Endodermal cell (in vitro differentiated cells): Measurements from ENCODE around the gene CCT8. TPM values are rescaled to one million over a fixed set of nuclear protein-coding genes. Genes with fewer than 3 reads are reported as not detected.

Experiments used
- DNase-seq: peaks from one replicate; pipeline ENCODE4 v3.0.0-alpha.2; 2017
- H3K27ac ChIP-seq: 2 replicates; pipeline ENCODE4 v1.5.1; 2013; ENCODE audit warnings: mild to moderate bottlenecking, low read depth, low read length, moderate library complexity
- H3K27me3 ChIP-seq: 2 replicates; pipeline ENCODE4 v1.6.1; 2013; ENCODE audit warnings: mild to moderate bottlenecking, low read length, moderate library complexity; ENCODE audit not compliant: insufficient read depth, control insufficient read depth, poor library complexity, severe bottlenecking
- H3K36me3 ChIP-seq: 2 replicates; pipeline ENCODE4 v1.7.0; 2013; ENCODE audit warnings: mild to moderate bottlenecking, low read length, moderate library complexity; ENCODE audit not compliant: control insufficient read depth, insufficient read depth
- H3K4me1 ChIP-seq: one replicate; pipeline ENCODE4 v1.7.0; 2013; ENCODE audit warnings: low read length; ENCODE audit not compliant: control insufficient read depth, insufficient read depth
- H3K4me3 ChIP-seq: 2 replicates; pipeline ENCODE4 v1.5.1; 2013; ENCODE audit warnings: mild to moderate bottlenecking, low read length, moderate library complexity
- H3K9ac ChIP-seq: 2 replicates; pipeline ENCODE4 v1.6.1; 2013; ENCODE audit warnings: mild to moderate bottlenecking, low read length, moderate library complexity; ENCODE audit not compliant: poor library complexity, severe bottlenecking; ENCODE audit errors: extremely low read depth
- H3K9me3 ChIP-seq: 2 replicates; pipeline ENCODE4 v1.6.1; 2013; ENCODE audit warnings: mild to moderate bottlenecking, low read length, moderate library complexity; ENCODE audit not compliant: control insufficient read depth
- H3K27ac Mint-ChIP-seq: 2 replicates; pipeline ENCODE4 v1.8.0; 2020; ENCODE audit warnings: mixed read lengths
- H3K27me3 Mint-ChIP-seq: 2 replicates; pipeline ENCODE4 v1.8.0; 2021; ENCODE audit warnings: mild to moderate bottlenecking, mixed read lengths; ENCODE audit not compliant: insufficient read depth
- H3K36me3 Mint-ChIP-seq: 2 replicates; pipeline ENCODE4 v1.8.0; 2020; ENCODE audit warnings: low read depth, mixed read lengths
- H3K4me1 Mint-ChIP-seq: 2 replicates; pipeline ENCODE4 v1.8.0; 2020; ENCODE audit warnings: mixed read lengths
- H3K4me3 Mint-ChIP-seq: 2 replicates; pipeline ENCODE4 v1.8.0; 2020; ENCODE audit warnings: mild to moderate bottlenecking, moderate library complexity, mixed read lengths
- H3K9me3 Mint-ChIP-seq: 2 replicates; pipeline ENCODE4 v1.8.0; 2020; ENCODE audit warnings: mild to moderate bottlenecking, mixed read lengths
- WGBS, 2 experiments: methylation state at CpG; one replicate each; pipeline versions ENCODE4 v1.1.5 to v1.1.7; 2013; ENCODE audit warnings: missing lambda C conversion rate in 2 of 2, mixed read lengths in 1 of 2; ENCODE audit not compliant: insufficient coverage in 1 of 2, insufficient read length in 1 of 2; 5-methylcytosine and 5-hydroxymethylcytosine counted together
- total RNA-seq, 2 donors: library from RNA; stranded (reverse); fragmentation: NEBNext Ultra II Directional in 1 of 2; extraction: Animal tissue kit (Norgen Biotek cat#: 25700) in 1 of 2; gene quantifications; 2 replicates in 1 of 2; 3 replicates in 1 of 2; pipeline ENCODE4 v1.2.1, GENCODE V29; 2021
- TF ChIP-seq, protein P1 (sequence below): fragments of 200-600 bp; sonication (generic); conservative IDR thresholded peaks from 2 replicates; pipeline ENCODE4 v1.5.0; 2021; ENCODE audit warnings: antibody characterized with exemption, mild to moderate bottlenecking

The CCT8 gene
- total RNA-seq, 2 donors from 2014 or later, result 279 to 281 TPM

DNA sequence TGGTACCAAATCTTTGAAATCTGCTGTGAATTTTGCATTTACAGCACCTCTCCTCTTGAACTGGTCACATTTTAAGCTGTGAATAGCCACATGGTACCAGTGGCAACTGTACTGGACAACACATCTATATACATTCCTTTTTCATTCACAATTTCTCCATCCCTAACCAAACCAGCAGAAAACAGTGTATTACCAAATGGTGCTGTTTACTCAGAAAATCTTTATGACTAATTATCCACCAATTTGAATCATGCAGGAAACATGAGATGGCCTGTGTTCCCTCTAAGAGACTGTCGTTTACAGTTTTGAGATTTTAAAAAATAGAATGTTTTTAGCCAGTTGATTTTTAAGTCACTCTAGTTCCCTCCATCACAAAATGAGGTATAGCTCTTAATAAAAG, 17.6 kb upstream of the CCT8 start:
- H3K27me3 Mint-ChIP-seq, result no peaks in the 10 kb centered on the region
- H3K4me1 Mint-ChIP-seq, result peaks cover 7% of the 10 kb centered on the region
- H3K9me3 ChIP-seq, result no peaks in the 10 kb centered on the region
- DNase-seq, result no peak
- 83 to 89% methylated on average over 1 of the region's 1 CpG for WGBS, 2 experiments
- H3K36me3 ChIP-seq, result no peaks in the 10 kb centered on the region
- H3K27ac ChIP-seq, result no peak overlapping the region
- H3K9me3 Mint-ChIP-seq, result no peaks in the 10 kb centered on the region
- no peak overlapping the region for H3K4me3 ChIP-seq
- TF ChIP-seq, protein P1, sequence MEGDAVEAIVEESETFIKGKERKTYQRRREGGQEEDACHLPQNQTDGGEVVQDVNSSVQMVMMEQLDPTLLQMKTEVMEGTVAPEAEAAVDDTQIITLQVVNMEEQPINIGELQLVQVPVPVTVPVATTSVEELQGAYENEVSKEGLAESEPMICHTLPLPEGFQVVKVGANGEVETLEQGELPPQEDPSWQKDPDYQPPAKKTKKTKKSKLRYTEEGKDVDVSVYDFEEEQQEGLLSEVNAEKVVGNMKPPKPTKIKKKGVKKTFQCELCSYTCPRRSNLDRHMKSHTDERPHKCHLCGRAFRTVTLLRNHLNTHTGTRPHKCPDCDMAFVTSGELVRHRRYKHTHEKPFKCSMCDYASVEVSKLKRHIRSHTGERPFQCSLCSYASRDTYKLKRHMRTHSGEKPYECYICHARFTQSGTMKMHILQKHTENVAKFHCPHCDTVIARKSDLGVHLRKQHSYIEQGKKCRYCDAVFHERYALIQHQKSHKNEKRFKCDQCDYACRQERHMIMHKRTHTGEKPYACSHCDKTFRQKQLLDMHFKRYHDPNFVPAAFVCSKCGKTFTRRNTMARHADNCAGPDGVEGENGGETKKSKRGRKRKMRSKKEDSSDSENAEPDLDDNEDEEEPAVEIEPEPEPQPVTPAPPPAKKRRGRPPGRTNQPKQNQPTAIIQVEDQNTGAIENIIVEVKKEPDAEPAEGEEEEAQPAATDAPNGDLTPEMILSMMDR, result no peak
- no peaks in the 10 kb centered on the region for H3K36me3 Mint-ChIP-seq
- no peak overlapping the region for H3K27ac Mint-ChIP-seq
- no peaks in the 10 kb centered on the region for H3K27me3 ChIP-seq
- no peak overlapping the region for H3K4me3 Mint-ChIP-seq
- H3K4me1 ChIP-seq, result no peaks in the 10 kb centered on the region
- no peak overlapping the region for H3K9ac ChIP-seq

DNA sequence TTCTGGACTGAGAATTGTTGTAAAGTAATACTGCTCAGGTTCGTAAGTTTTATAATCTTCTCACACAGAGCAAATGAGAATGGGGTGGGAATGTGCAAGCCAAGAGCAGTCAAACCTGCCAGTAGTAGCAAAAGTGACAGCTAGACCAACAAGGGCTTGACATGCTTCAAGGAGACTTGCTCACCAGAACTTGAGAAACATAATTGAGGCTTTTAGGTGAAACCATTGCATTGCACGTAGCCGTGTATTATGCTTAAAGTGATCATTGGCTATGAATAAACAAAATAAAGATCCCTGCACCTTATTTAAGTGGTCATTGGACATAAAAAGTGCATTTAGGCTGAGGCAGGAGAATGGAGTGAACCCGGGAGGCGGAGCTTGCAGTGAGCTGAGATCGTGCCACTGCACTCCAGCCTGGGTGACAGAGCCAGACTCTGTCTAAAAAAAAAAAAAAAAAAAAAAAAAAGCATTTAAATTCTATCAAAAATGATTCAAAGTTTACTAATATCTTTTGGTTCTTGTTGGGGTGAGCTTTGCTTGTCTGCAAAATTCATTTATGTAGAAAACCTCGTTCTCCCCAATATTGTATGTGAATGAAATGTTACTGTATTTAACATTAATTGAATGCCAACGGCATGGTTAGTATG, 11.8 kb upstream of the CCT8 start:
- H3K4me1 Mint-ChIP-seq, result peaks cover 12% of the 10 kb centered on the region
- Histone ChIP-seq H3K4me3 (no peak overlapping the region), H3K9ac (no peak overlapping the region), H3K36me3 (no peaks in the 10 kb centered on the region), H3K4me1 (no peaks in the 10 kb centered on the region), H3K9me3 (no peaks in the 10 kb centered on the region), H3K27me3 (no peaks in the 10 kb centered on the region), H3K27ac (no peak overlapping the region)
- H3K27ac Mint-ChIP-seq, result no peak overlapping the region
- TF ChIP-seq, protein P1, result no peak
- no peaks in the 10 kb centered on the region for H3K36me3 Mint-ChIP-seq
- H3K4me3 Mint-ChIP-seq, result no peak overlapping the region
- no peak for DNase-seq
- no peaks in the 10 kb centered on the region for H3K27me3 Mint-ChIP-seq
- WGBS, 2 experiments, result 91% methylated on average over 7 of the region's 8 CpGs; no CpG with 5 or more reads in 1 of the 2 experiments
- no peaks in the 10 kb centered on the region for H3K9me3 Mint-ChIP-seq

DNA sequence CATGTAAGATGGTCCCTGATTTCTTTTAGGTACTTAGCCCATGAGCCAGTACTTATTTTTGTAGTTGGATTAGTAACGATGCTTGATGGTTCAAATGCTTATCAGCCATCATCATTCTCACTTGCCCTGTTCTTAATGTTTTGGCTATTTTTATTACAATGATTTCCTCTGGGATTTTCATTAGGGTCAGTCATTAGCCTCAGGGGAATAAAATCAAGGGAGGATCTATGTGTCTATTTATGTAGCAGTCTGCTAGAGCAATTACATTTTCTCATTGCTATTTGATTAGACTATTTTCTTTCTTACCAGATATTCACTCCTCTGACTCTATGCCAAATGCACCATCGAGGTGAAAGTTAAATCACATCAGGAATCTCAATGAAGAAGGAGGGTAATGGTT, 10.9 kb upstream of the CCT8 start:
- H3K4me1 Mint-ChIP-seq, result peaks cover 12% of the 10 kb centered on the region
- DNase-seq, result no peak
- H3K27me3 ChIP-seq, result no peaks in the 10 kb centered on the region
- TF ChIP-seq, protein P1, result no peak
- H3K9me3 ChIP-seq, result no peaks in the 10 kb centered on the region
- H3K36me3 ChIP-seq, result no peaks in the 10 kb centered on the region
- H3K4me1 ChIP-seq, result no peaks in the 10 kb centered on the region
- no peak overlapping the region for H3K4me3 ChIP-seq
- no peaks in the 10 kb centered on the region for H3K9me3 Mint-ChIP-seq
- H3K27ac Mint-ChIP-seq, result no peak overlapping the region
- H3K36me3 Mint-ChIP-seq, result no peaks in the 10 kb centered on the region
- no peak overlapping the region for H3K27ac ChIP-seq
- H3K9ac ChIP-seq, result no peak overlapping the region
- no peaks in the 10 kb centered on the region for H3K27me3 Mint-ChIP-seq
- WGBS, 2 experiments, result 94% methylated on average over 2 of the region's 2 CpGs; no CpG with 5 or more reads in 1 of the 2 experiments
- no peak overlapping the region for H3K4me3 Mint-ChIP-seq
